CD8-positive, alpha-beta memory T cell (primary cell): ENCODE measurements around the gene GRK6. TPM values are rescaled to one million over a fixed set of nuclear protein-coding genes. Genes with fewer than 3 reads are reported as not detected.

ENCODE experiments used
- CTCF ChIA-PET: fragments of 350-600 bp; sonication (Branson Sonifier 250); formaldehyde crosslinking; loops from one replicate; lab custom pipeline; 2021; ENCODE audit warnings: antibody characterized with exemption; lab: Charles Lee
- POLR2A ChIA-PET: fragments of 350-600 bp; sonication (Branson Sonifier 250); formaldehyde crosslinking; loops from one replicate; lab custom pipeline; 2021; ENCODE audit warnings: antibody characterized with exemption; lab: Charles Lee
- DNase-seq, 5 donors: peaks; one replicate each; pipeline versions ENCODE4 v3.0.0 to v3.0.0-alpha.2; 2020 to 2022; ENCODE audit warnings: mixed read lengths in 1 of 5
- H3K27ac ChIP-seq: one replicate; pipeline ENCODE4 v1.7.0; 2013; ENCODE audit warnings: low read depth, mild to moderate bottlenecking, low read length, moderate library complexity
- H3K27me3 ChIP-seq: 2 replicates; pipeline ENCODE4 v1.7.0; 2013; ENCODE audit warnings: low read length, mild to moderate bottlenecking; ENCODE audit not compliant: insufficient read depth, poor library complexity, severe bottlenecking
- H3K36me3 ChIP-seq: 2 replicates; pipeline ENCODE4 v1.7.0; 2013; ENCODE audit warnings: mild to moderate bottlenecking, low read length, moderate library complexity; ENCODE audit not compliant: insufficient read depth
- H3K4me1 ChIP-seq: 2 replicates; pipeline ENCODE4 v1.7.0; 2013; ENCODE audit warnings: mild to moderate bottlenecking, low read length, moderate library complexity; ENCODE audit not compliant: insufficient read depth
- H3K4me3 ChIP-seq: 2 replicates; pipeline ENCODE4 v1.7.0; 2013; ENCODE audit warnings: mild to moderate bottlenecking, low read length
- H3K9me3 ChIP-seq: 2 replicates; pipeline ENCODE4 v1.7.0; 2013; ENCODE audit warnings: mild to moderate bottlenecking, low read length
- H3K27ac Mint-ChIP-seq, 8 donors: one replicate each; pipeline ENCODE4 v1.8.0; 2020 to 2021; ENCODE audit warnings: mixed read lengths in 8 of 8, mild to moderate bottlenecking in 6 of 8, inconsistent platforms in 3 of 8, moderate library complexity in 3 of 8
- H3K27me3 Mint-ChIP-seq, 2 donors: one replicate each; pipeline ENCODE4 v1.8.0; 2020 to 2021; ENCODE audit warnings: mixed read lengths in 2 of 2, mild to moderate bottlenecking in 1 of 2, moderate library complexity in 1 of 2
- H3K36me3 Mint-ChIP-seq, 3 donors: one replicate each; pipeline ENCODE4 v1.8.0; 2020 to 2021; ENCODE audit warnings: mixed read lengths in 3 of 3, inconsistent platforms in 1 of 3, mild to moderate bottlenecking in 1 of 3
- H3K4me1 Mint-ChIP-seq, 3 donors: one replicate each; pipeline ENCODE4 v1.8.0; 2020 to 2021; ENCODE audit warnings: mixed read lengths in 3 of 3, inconsistent platforms in 1 of 3, mild to moderate bottlenecking in 1 of 3
- H3K4me3 Mint-ChIP-seq, 7 donors: one replicate each; pipeline ENCODE4 v1.8.0; 2020 to 2021; ENCODE audit warnings: mixed read lengths in 7 of 7, mild to moderate bottlenecking in 6 of 7, moderate library complexity in 4 of 7, inconsistent platforms in 2 of 7
- H3K9me3 Mint-ChIP-seq, 5 donors: one replicate each; pipeline ENCODE4 v1.8.0; 2020 to 2022; ENCODE audit warnings: mixed read lengths in 5 of 5, mild to moderate bottlenecking in 3 of 5, moderate library complexity in 2 of 5, inconsistent platforms in 1 of 5
- polyA plus RNA-seq: library from polyadenylated mRNA; unstranded; fragments of 300-500 nt; fragmentation: Illumina TruSeq; gene quantifications from one replicate; pipeline ENCODE4 v1.2.3, GENCODE V29; 2021
- total RNA-seq, 2 experiments: library from RNA; stranded (reverse); gene quantifications; one replicate each; pipeline ENCODE4 v1.2.3, GENCODE V29; 2021

GRK6 gene
- total and polyA plus RNA-seq, 3 experiments from 2014 or later = 180 to 201 (median 185) TPM

GRCh38 chr5:177443144-177443983, 16.9 kb downstream of the GRK6 start:
- ChIA-PET CTCF (interaction anchor here (1.1 to 20.8 kb wide), 8 partner anchors 9 to 72 kb away, joined by 3 to 326 read pairs (median 26); partner anchors contain the start of genes F12, GRK6 and PFN3), POLR2A (interaction anchor here (0.6 to 8.6 kb wide), 6 partner anchors 12 to 210 kb away, joined by 3 to 154 read pairs (median 52); partner anchors contain the start of gene GRK6)
- Mint-ChIP-seq H3K4me3 (peak overlapping the region in 1 of 7 donors; percentile 68), H3K27me3 (no peaks in the 10 kb centered on the region), H3K36me3 (peaks cover 5 to 42% (median 10%) of the 10 kb centered on the region in 3 donors), H3K4me1 (peaks cover 48 to 66% (median 52%) of the 10 kb centered on the region in 3 donors), H3K27ac (peak overlapping the region; percentile 50 to 100 (median 93)), H3K9me3 (no peaks in the 10 kb centered on the region)
- H3K36me3 ChIP-seq = peaks cover 29% of the 10 kb centered on the region
- H3K27me3 ChIP-seq = no peaks in the 10 kb centered on the region
- H3K4me3 ChIP-seq = no peak overlapping the region
- peaks cover 46% of the 10 kb centered on the region for H3K4me1 ChIP-seq
- no peak for DNase-seq
- H3K27ac ChIP-seq = no peak overlapping the region
- H3K9me3 ChIP-seq = no peaks in the 10 kb centered on the region

- Mint-ChIP-seq H3K36me3 (peaks cover 5 to 34% (median 6%) of the 10 kb centered on the region in 3 donors), H3K4me1 (peaks cover 46 to 63% (median 48%) of the 10 kb centered on the region in 3 donors), H3K9me3 (no peaks in the 10 kb centered on the region), H3K4me3 (peak overlapping the region in 6 of 7 donors; percentile 13 to 90 (median 68)), H3K27ac (peak overlapping the region; percentile 83 to 100 (median 96)), H3K27me3 (no peaks in the 10 kb centered on the region)
- no peaks in the 10 kb centered on the region for H3K9me3 ChIP-seq
- no peaks in the 10 kb centered on the region for H3K27me3 ChIP-seq
- peak overlapping the region; percentile 66 for H3K27ac ChIP-seq
- H3K4me1 ChIP-seq = peaks cover 50% of the 10 kb centered on the region
- CTCF ChIA-PET = interaction anchor here (1.0 to 20.8 kb wide), 9 partner anchors 8 to 73 kb away, joined by 3 to 326 read pairs (median 5); partner anchors contain the start of genes F12, GRK6 and PFN3
- H3K4me3 ChIP-seq = no peak overlapping the region
- DNase-seq = peak in 2 of 5 donors; percentile 38 to 55
- POLR2A ChIA-PET = interaction anchor here (1.7 to 8.6 kb wide), 5 partner anchors 11 to 74 kb away, joined by 4 to 154 read pairs (median 57); partner anchors contain the start of gene GRK6
- peaks cover 24% of the 10 kb centered on the region for H3K36me3 ChIP-seq
Measured at GRCh38 chr5:177444106-177445051, 17.9 kb downstream of the GRK6 start.

- Mint-ChIP-seq H3K4me1 (peaks cover 38 to 54% (median 39%) of the 10 kb centered on the region in 3 donors), H3K36me3 (peaks cover 0 to 25% (median 0%) of the 10 kb centered on the region in 3 donors), H3K4me3 (peak overlapping the region; percentile 74 to 92 (median 85)), H3K27ac (peak overlapping the region; percentile 83 to 100 (median 98)), H3K9me3 (no peaks in the 10 kb centered on the region), H3K27me3 (no peaks in the 10 kb centered on the region)
- Histone ChIP-seq H3K27ac (peak overlapping the region; percentile 66), H3K27me3 (no peaks in the 10 kb centered on the region), H3K4me3 (peak overlapping the region; percentile 56), H3K36me3 (peaks cover 17% of the 10 kb centered on the region), H3K4me1 (peaks cover 41% of the 10 kb centered on the region), H3K9me3 (no peaks in the 10 kb centered on the region)
- ChIA-PET POLR2A (interaction anchor here (0.9 to 8.6 kb wide), 11 partner anchors 8 to 330 kb away, joined by 3 to 154 read pairs (median 7); partner anchors contain the start of genes GRK6 and LMAN2), CTCF (interaction anchor here (0.8 to 20.8 kb wide), 14 partner anchors 7 to 136 kb away, joined by 3 to 326 read pairs (median 4); partner anchors contain the start of genes F12, GRK6 and PFN3)
- peak in 4 of 5 donors; percentile 42 to 61 (median 54) for DNase-seq
Measured at GRCh38 chr5:177445052-177445916, 18.8 kb downstream of the GRK6 start.

GRCh38 chr5:177445917-177446199, 19.4 kb downstream of the GRK6 start:
- Histone ChIP-seq H3K36me3 (peaks cover 13% of the 10 kb centered on the region), H3K27me3 (no peaks in the 10 kb centered on the region), H3K4me3 (peak overlapping the region; percentile 56), H3K9me3 (no peaks in the 10 kb centered on the region), H3K4me1 (peaks cover 35% of the 10 kb centered on the region), H3K27ac (peak overlapping the region; percentile 66)
- H3K27ac Mint-ChIP-seq = peak overlapping the region; percentile 83 to 100 (median 98)
- no peaks in the 10 kb centered on the region for H3K9me3 Mint-ChIP-seq
- POLR2A ChIA-PET = interaction anchor here (0.9 to 8.6 kb wide), 10 partner anchors 9 to 331 kb away, joined by 3 to 154 read pairs (median 8); partner anchors contain the start of genes GRK6 and LMAN2
- no peaks in the 10 kb centered on the region for H3K27me3 Mint-ChIP-seq
- peak in 1 of 5 donors; percentile 35 for DNase-seq
- CTCF ChIA-PET = interaction anchor here (0.6 to 20.8 kb wide), 13 partner anchors 9 to 136 kb away, joined by 3 to 326 read pairs (median 4); partner anchors contain the start of genes F12, GRK6 and PFN3
- H3K4me1 Mint-ChIP-seq = peaks cover 38 to 53% (median 38%) of the 10 kb centered on the region in 3 donors
- H3K36me3 Mint-ChIP-seq = peaks cover 0 to 22% (median 0%) of the 10 kb centered on the region in 3 donors
- H3K4me3 Mint-ChIP-seq = peak overlapping the region; percentile 74 to 92 (median 85)

- peaks cover 0 to 19% (median 0%) of the 10 kb centered on the region in 3 donors for H3K36me3 Mint-ChIP-seq
- H3K9me3 Mint-ChIP-seq = no peaks in the 10 kb centered on the region
- DNase-seq = peak; percentile 58 to 85 (median 81)
- Histone ChIP-seq H3K27ac (peak within 1 kb of the TSS; percentile 66), H3K27me3 (no peaks in the 10 kb centered on the region), H3K9me3 (no peaks in the 10 kb centered on the region), H3K36me3 (peaks cover 8% of the 10 kb centered on the region), H3K4me3 (peak within 1 kb of the TSS; percentile 56), H3K4me1 (peaks cover 32% of the 10 kb centered on the region)
- peak within 1 kb of the TSS; percentile 74 to 92 (median 85) for H3K4me3 Mint-ChIP-seq
- POLR2A ChIA-PET = interaction anchor here (0.9 to 8.6 kb wide), 11 partner anchors 9 to 331 kb away, joined by 3 to 154 read pairs (median 7); partner anchors contain the start of genes GRK6 and LMAN2
- CTCF ChIA-PET = interaction anchor here (0.6 to 20.8 kb wide), 15 partner anchors 8 to 137 kb away, joined by 3 to 326 read pairs (median 4); partner anchors contain the start of genes F12, GRK6 and PFN3
- H3K27me3 Mint-ChIP-seq = no peaks in the 10 kb centered on the region
- H3K27ac Mint-ChIP-seq = peak within 1 kb of the TSS; percentile 83 to 100 (median 98)
- peaks cover 39 to 55% (median 40%) of the 10 kb centered on the region in 3 donors for H3K4me1 Mint-ChIP-seq
Measured at GRCh38 chr5:177446200-177447065, 20.0 kb downstream of the GRK6 start, which contains the start of gene PRR7. TSS of gene PRR7 (plus strand) at chr5:177446814. CDS start at chr5:177455068, 8,254 bp downstream.
